ENCODE data around the gene SYCP2L.

Gene SYCP2L

GRCh38 chr6:11012295-11012754 is 125.5 kb downstream of the SYCP2L start:
- no peak for DNase-seq

- DNase-seq, result no peak
These were observed 126.3 kb downstream of the SYCP2L start for GRCh38 chr6:11012976-11013720.

GRCh38 chr6:11013721-11014070 is 126.8 kb downstream of the SYCP2L start:
- no peak for DNase-seq

- DNase-seq, result no peak
These were observed 128.2 kb downstream of the SYCP2L start for GRCh38 chr6:11015102-11015501.

- no peak for DNase-seq
These were observed 129.6 kb downstream of the SYCP2L start for GRCh38 chr6:11016452-11016851.

- no peak for DNase-seq
These were observed 130.2 kb downstream of the SYCP2L start for GRCh38 chr6:11017090-11017489.

GRCh38 chr6:11018225-11018624 is 131.4 kb downstream of the SYCP2L start:
- no peak for DNase-seq

- DNase-seq, result no peak
These were observed 134.2 kb downstream of the SYCP2L start for GRCh38 chr6:11021003-11021402.

GRCh38 chr6:11021714-11022113 is 134.9 kb downstream of the SYCP2L start:
- DNase-seq, result no peak

GRCh38 chr6:11023032-11023431 is 136.2 kb downstream of the SYCP2L start:
- no peak for DNase-seq
